GM13977 (cell line): Measurements from ENCODE around the gene CACNA2D3.
"Not testable (repeated sequence)": the region's sequence is repeated elsewhere in the genome, so short reads cannot be mapped to it uniquely, and the experiment has no call there.

Source experiments
- DNase-seq: peaks from one replicate; pipeline ENCODE4 v3.0.0; 2012; ENCODE audit warnings: low spot score
- in situ Hi-C: fragments of 300-500 bp; cut with MboI; formaldehyde crosslinking; loops from one replicate; pipeline ENCODE4 v1.12.0; 2022; ENCODE audit warnings: low sequenced_read_pairs, low pct_unique_long_range_greater_than_20kb, mixed read lengths, inconsistent platforms; ENCODE audit not compliant: unreplicated experiment
- TF ChIP-seq, protein P1 (sequence below): IDR thresholded peaks from 2 replicates; pipeline ENCODE4 v1.5.1; 2012; ENCODE audit warnings: mild to moderate bottlenecking, control low read depth; ENCODE audit not compliant: insufficient read depth; ENCODE audit errors: extremely low read depth, missing control alignments

The CACNA2D3 gene

GRCh38 chr3:54086652-54087405 lies 35.5 kb upstream of the CACNA2D3 start:
- in situ Hi-C loops: no loop called here
- TF ChIP-seq, protein P1, sequence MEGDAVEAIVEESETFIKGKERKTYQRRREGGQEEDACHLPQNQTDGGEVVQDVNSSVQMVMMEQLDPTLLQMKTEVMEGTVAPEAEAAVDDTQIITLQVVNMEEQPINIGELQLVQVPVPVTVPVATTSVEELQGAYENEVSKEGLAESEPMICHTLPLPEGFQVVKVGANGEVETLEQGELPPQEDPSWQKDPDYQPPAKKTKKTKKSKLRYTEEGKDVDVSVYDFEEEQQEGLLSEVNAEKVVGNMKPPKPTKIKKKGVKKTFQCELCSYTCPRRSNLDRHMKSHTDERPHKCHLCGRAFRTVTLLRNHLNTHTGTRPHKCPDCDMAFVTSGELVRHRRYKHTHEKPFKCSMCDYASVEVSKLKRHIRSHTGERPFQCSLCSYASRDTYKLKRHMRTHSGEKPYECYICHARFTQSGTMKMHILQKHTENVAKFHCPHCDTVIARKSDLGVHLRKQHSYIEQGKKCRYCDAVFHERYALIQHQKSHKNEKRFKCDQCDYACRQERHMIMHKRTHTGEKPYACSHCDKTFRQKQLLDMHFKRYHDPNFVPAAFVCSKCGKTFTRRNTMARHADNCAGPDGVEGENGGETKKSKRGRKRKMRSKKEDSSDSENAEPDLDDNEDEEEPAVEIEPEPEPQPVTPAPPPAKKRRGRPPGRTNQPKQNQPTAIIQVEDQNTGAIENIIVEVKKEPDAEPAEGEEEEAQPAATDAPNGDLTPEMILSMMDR: no peak
- no peak for DNase-seq

GRCh38 chr3:54087581-54088410 lies 34.6 kb upstream of the CACNA2D3 start:
- no peak for DNase-seq
- in situ Hi-C loops: no loop called here

GRCh38 chr3:54093491-54094248 lies 28.7 kb upstream of the CACNA2D3 start:
- TF ChIP-seq, protein P1: no peak
- in situ Hi-C loops: no loop called here
- no peak for DNase-seq

More at GRCh38 chr3:54087581-54088410, 34.6 kb upstream of the CACNA2D3 start:
- TF ChIP-seq, protein P1: no peak

DNA sequence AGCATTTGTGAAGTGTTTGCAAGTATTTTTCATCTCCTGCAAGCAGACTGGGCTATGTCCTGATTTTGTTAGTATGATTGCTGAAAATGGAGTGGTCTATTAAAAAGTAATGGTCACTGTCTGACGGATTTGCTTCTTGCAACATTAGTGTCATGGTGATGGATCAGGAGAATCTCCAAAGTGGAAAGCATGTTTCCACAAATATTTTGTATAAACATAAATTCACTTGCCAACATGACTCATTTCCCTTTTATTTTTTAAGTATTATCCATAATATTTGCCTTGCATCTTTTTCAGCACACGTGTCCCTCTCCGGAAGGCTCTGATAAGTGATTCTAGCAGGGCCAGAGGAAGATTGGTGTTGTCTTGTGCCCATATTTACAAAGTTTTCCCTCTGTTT lies 27.4 kb upstream of the CACNA2D3 start:
- TF ChIP-seq, protein P1: no peak

DNA sequence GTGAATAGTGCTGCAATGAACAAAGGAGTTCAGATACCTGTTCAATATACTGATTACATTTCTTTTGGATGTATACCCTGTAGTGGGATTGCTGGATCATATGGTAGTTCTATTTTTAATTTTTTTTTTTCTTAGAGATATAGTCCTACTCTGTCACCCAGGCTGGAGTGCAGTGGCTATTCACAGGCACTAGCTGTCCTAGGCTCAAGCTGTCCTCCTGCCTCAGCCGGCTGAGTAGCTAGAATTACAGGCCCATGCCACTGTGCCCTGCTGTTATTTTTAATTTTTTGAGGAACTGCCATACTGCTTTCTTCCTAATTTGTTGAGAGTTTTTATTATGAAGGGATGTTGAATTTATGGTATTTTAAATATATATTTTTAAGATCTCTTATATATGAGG lies 23.0 kb upstream of the CACNA2D3 start:
- DNase-seq: no peak
- TF ChIP-seq, protein P1: no peak
- in situ Hi-C loops: no loop called here

More for the DNA sequence above, 27.4 kb upstream of the CACNA2D3 start:
- in situ Hi-C loops: no loop called here
- DNase-seq: no peak

DNA sequence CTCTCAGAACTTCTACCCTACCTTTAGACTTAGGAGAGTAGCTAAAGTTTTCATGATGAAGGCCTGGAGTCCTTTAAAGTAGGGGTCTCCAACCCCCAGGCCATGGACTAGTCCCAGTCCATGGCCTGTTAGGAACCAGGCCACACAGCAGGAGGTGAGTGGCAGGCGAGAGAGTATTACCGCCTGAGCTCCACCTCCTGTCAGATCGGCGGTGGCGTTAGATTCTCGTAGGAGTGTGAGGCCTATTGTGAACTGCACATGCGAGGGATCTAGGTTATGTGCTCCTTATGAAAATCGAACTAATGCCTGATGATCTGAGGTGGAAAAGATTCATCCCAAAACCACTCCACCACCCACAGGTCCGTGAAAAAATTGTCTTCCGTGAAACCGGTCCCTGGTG lies 18.3 kb upstream of the CACNA2D3 start:
- in situ Hi-C loops: no loop called here
- TF ChIP-seq, protein P1: no peak
- DNase-seq: no peak

GRCh38 chr3:54116129-54116528 lies 6.2 kb upstream of the CACNA2D3 start:
- DNase-seq, in situ Hi-C loops: not testable (repeated sequence)
